A673 (cell line): ENCODE measurements around the gene CAPN9. TPM values are rescaled to one million over a fixed set of nuclear protein-coding genes. Genes with fewer than 3 reads are reported as not detected.

Source experiments
- BruUV-seq: library from RNA; stranded (reverse); fragments of 400-500 nt; replicated peaks from 2 replicates; lab custom pipeline; 2021; lab: Mats Ljungman, UMichigan
- CTCF ChIA-PET: fragments of 300-600 bp; sonication (Branson Sonifier 250); formaldehyde crosslinking; loops from one replicate; lab custom pipeline; 2022; ENCODE audit warnings: antibody characterized with exemption; lab: Charles Lee
- POLR2A ChIA-PET: fragments of 300-600 bp; sonication (Branson Sonifier 250); formaldehyde crosslinking; loops from one replicate; lab custom pipeline; 2022; ENCODE audit warnings: antibody characterized with exemption; ENCODE audit not compliant: low non-redundant PET; lab: Charles Lee
- DNase-seq: peaks from one replicate; pipeline ENCODE4 v3.0.0-alpha.2; 2015; ENCODE audit warnings: low spot score
- H3K27ac ChIP-seq: fragments of 200-600 bp; sonication (generic); 2 replicates; pipeline ENCODE4 v1.5.1; 2016; ENCODE audit warnings: mixed run types, low read depth, mild to moderate bottlenecking, mixed read lengths, antibody characterized with exemption, low read length; ENCODE audit not compliant: poor library complexity, severe bottlenecking
- H3K27me3 ChIP-seq: fragments of 200-600 bp; sonication (generic); replicated peaks from 2 replicates; pipeline ENCODE4 v1.6.1; 2017; ENCODE audit warnings: mixed run types, low read depth, mild to moderate bottlenecking, mixed read lengths, antibody characterized with exemption, low read length; ENCODE audit not compliant: insufficient read depth, poor library complexity
- H3K36me3 ChIP-seq: fragments of 200-600 bp; sonication (generic); 2 replicates; pipeline ENCODE4 v1.6.1; 2016; ENCODE audit warnings: mixed run types, mild to moderate bottlenecking, mixed read lengths, antibody characterized with exemption, low read length; ENCODE audit not compliant: insufficient read depth, poor library complexity, severe bottlenecking
- H3K4me1 ChIP-seq: fragments of 200-600 bp; sonication (generic); 2 replicates; pipeline ENCODE4 v1.6.1; 2017; ENCODE audit warnings: mixed run types, mild to moderate bottlenecking, mixed read lengths, antibody characterized with exemption, low read length; ENCODE audit not compliant: insufficient read depth, poor library complexity, severe bottlenecking
- H3K4me3 ChIP-seq: fragments of 200-600 bp; sonication (generic); 2 replicates; pipeline ENCODE4 v1.5.1; 2016; ENCODE audit warnings: low read depth, mixed run types, mild to moderate bottlenecking, mixed read lengths, low read length; ENCODE audit not compliant: poor library complexity, severe bottlenecking
- H3K9me3 ChIP-seq: fragments of 200-600 bp; sonication (generic); 2 replicates; pipeline ENCODE4 v1.6.1; 2016; ENCODE audit warnings: mixed run types, low read depth, mild to moderate bottlenecking, mixed read lengths, antibody characterized with exemption, low read length; ENCODE audit not compliant: poor library complexity, severe bottlenecking
- EZH2 ChIP-seq: fragments of 200-600 bp; sonication (generic); IDR thresholded peaks from 2 replicates; pipeline ENCODE4 v1.6.1; 2017; ENCODE audit warnings: borderline replicate concordance, low read depth, mild to moderate bottlenecking, mixed read lengths, antibody characterized with exemption, low read length; ENCODE audit not compliant: poor library complexity, severe bottlenecking
- intact Hi-C: fragments of 100-400 bp; cut with micrococcal nuclease; formaldehyde crosslinking; loops from one replicate; pipeline ENCODE4 v1.10.0; 2022; ENCODE audit not compliant: unreplicated experiment
- total RNA-seq: library from RNA; stranded (reverse); gene quantifications from 2 replicates; pipeline ENCODE4 v1.2.3, GENCODE V29; 2021
- TF ChIP-seq, protein P1 (sequence below): fragments of 300-800, 200-600 bp; sonication (generic); conservative IDR thresholded peaks from 2 replicates; pipeline ENCODE4 v1.5.1; 2017; ENCODE audit warnings: low read depth, mild to moderate bottlenecking, antibody characterized with exemption, low read length, moderate library complexity, mixed read lengths

CAPN9 gene
- total RNA-seq, 1 experiment from 2014 or later, result not detected

DNA sequence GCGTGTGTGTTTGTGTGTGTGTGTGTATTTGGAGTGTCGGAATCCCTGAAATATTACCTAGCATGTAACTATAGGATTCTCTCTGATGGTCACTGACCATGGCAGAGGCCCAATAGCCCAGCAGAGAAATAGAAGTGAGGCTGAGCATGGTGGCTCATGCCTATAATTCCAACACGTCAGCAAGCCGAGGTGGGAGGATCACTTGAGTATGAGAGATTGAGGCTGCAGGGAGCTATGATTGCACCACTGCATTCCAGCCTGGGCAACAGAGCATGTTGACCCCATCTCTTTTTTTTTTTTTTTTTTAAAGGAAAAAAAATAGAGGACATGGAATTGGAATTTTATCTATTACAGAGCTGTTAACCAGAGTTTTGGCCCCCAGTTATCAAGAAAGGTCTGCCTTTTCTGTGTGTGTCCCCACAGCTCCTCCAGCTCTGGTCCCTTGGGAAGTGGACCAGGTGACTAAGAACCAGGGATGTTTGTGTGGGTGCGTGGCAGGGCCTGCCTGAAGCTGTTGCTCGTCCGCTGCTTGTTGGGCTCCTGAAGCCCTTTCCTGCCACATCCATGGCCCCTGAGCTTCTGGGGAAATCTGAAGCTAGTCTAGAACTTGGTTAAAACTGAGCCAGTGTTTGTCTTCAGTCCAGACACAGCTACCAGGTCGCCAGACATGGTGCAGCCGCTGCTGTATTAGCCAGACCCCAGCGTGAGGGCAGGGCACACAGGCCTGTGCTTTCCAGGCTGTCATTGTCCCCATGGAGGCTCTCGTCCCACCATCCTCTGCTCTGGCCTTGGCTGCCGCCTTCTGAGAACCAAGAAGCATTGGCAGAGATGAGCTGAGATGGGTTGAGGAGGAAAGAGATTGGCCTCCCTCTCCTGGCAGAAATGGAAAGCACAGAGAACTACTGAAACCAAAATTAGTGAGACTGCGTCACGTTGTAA lies 25.5 kb downstream of the CAPN9 start:
- CTCF ChIA-PET, result interaction anchor here (0.7 to 1.4 kb wide), 2 partner anchors 30 to 131 kb away, joined by 4 to 8 read pairs; no protein-coding TSS in a partner anchor
- POLR2A ChIA-PET, result no interaction called here
- H3K4me3 ChIP-seq, result no peak overlapping the region

DNA sequence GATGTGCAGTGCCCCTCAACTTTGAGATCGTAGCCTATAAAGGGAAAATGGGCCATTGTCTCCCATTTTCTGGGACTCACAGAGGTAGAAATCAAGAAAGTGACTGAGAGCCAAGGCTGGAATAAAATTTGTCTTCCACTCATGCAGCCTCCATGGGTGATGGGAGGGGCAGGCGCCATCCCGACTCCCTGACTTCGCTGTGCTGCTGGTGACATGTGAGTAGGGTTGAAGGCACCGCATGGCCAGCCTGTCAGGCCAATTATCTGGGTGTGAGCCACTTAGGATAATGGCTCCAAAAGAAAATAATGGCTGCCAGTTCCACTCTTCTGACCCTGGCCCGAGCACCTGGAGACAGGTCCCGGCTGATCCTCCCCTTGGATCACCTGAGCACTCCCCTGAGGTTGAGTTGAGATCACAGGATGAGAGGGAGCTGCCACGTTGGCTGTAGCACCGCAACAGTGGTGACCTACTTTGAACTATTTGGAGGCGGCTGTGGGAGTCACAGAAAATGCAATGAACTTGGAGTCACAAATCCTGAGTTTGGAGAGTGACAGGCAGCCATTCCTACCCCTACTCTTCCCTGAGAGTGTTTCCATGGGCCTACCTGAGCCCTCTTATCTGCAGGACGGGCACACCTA lies 26.3 kb downstream of the CAPN9 start:
- Histone ChIP-seq H3K4me3 (no peak overlapping the region), H3K36me3 (no peaks in the 10 kb centered on the region), H3K9me3 (no peaks in the 10 kb centered on the region), H3K4me1 (no peaks in the 10 kb centered on the region), H3K27me3 (peaks cover 9% of the 10 kb centered on the region), H3K27ac (no peak overlapping the region)
- no peak for TF ChIP-seq EZH2
- TF ChIP-seq, protein P1, sequence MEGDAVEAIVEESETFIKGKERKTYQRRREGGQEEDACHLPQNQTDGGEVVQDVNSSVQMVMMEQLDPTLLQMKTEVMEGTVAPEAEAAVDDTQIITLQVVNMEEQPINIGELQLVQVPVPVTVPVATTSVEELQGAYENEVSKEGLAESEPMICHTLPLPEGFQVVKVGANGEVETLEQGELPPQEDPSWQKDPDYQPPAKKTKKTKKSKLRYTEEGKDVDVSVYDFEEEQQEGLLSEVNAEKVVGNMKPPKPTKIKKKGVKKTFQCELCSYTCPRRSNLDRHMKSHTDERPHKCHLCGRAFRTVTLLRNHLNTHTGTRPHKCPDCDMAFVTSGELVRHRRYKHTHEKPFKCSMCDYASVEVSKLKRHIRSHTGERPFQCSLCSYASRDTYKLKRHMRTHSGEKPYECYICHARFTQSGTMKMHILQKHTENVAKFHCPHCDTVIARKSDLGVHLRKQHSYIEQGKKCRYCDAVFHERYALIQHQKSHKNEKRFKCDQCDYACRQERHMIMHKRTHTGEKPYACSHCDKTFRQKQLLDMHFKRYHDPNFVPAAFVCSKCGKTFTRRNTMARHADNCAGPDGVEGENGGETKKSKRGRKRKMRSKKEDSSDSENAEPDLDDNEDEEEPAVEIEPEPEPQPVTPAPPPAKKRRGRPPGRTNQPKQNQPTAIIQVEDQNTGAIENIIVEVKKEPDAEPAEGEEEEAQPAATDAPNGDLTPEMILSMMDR, result 0 out of 2 replicates have a peak, but pooled peaks have one; percentile 4
- no peak for DNase-seq
- BruUV-seq, result no TSS peak
- intact Hi-C loops, result loop anchor here (5.0 kb wide), 1 partner anchor 131 kb away; the partner anchor contains the start of gene COG2
- POLR2A ChIA-PET, result no interaction called here
- CTCF ChIA-PET, result interaction anchor here (0.7 to 1.4 kb wide), 2 partner anchors 31 to 132 kb away, joined by 4 to 8 read pairs; no protein-coding TSS in a partner anchor

More for the DNA sequence above, 25.5 kb downstream of the CAPN9 start:
- Histone ChIP-seq H3K27me3 (peaks cover 9% of the 10 kb centered on the region), H3K27ac (no peak overlapping the region), H3K36me3 (no peaks in the 10 kb centered on the region), H3K4me1 (no peaks in the 10 kb centered on the region), H3K9me3 (no peaks in the 10 kb centered on the region)
- no TSS peak for BruUV-seq
- DNase-seq, result peak; percentile 69
- intact Hi-C loops, result loop anchor here (5.0 kb wide), 1 partner anchor 130 kb away; the partner anchor contains the start of gene COG2
- TF ChIP-seq, protein P1, result peak; percentile 59
- TF ChIP-seq EZH2, result no peak

DNA sequence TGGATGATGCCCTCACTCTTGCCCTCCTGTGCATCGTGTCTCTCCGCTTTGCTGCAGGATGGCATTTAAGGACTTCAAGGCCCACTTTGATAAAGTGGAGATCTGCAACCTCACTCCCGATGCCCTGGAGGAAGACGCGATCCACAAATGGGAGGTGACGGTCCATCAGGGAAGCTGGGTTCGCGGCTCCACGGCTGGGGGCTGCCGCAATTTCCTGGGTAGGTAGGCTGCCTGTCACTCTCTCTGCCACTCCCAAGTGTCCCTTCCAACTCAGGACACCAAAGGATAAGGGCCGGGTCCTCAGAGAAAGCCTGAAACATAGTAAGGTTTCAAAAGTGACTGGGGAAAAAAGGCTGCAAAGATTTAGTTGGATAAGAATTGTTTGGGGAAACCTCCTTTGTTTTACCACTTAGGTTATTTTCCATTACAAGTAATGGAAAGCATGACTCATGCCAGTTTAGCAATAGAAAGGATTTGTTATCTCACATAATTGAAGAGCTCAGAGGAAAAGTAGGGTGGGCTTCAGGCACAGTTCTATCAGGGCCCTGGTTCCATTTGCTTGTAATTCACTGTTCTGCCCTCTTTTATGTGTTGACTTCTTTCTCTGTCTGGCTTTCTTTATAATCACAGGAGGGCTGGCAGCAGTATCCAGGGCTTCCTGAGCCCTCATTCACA lies 31.9 kb downstream of the CAPN9 start:
- Histone ChIP-seq H3K4me1 (no peaks in the 10 kb centered on the region), H3K4me3 (no peak overlapping the region), H3K9me3 (no peaks in the 10 kb centered on the region), H3K27me3 (peaks cover 23% of the 10 kb centered on the region), H3K36me3 (no peaks in the 10 kb centered on the region), H3K27ac (no peak overlapping the region)
- DNase-seq, result no peak
- CTCF ChIA-PET, result no interaction called here
- POLR2A ChIA-PET, result no interaction called here
- TF ChIP-seq, protein P1, result no peak
- no peak for TF ChIP-seq EZH2
- BruUV-seq, result no TSS peak
- intact Hi-C loops, result no loop called here
